Ascending aorta (tissue), 2 donors: ENCODE data around the gene KCNG3. TPM values are rescaled to one million over a fixed set of nuclear protein-coding genes. Genes with fewer than 3 reads are reported as not detected.

ENCODE experiments used
- DNase-seq, 2 donors: peaks; one replicate each; pipeline ENCODE4 v3.0.0-alpha.2; 2019; ENCODE audit warnings: low spot score in 2 of 2
- H3K27ac ChIP-seq, 2 donors: fragments of 200-600 bp; sonication (generic); one replicate each; pipeline ENCODE4 v1.5.1; 2016 to 2017; ENCODE audit warnings: mild to moderate bottlenecking in 1 of 2
- H3K27me3 ChIP-seq: fragments of 200-600 bp; sonication (generic); one replicate; pipeline ENCODE4 v1.5.1; 2017
- H3K36me3 ChIP-seq, 2 donors: fragments of 200-600 bp; sonication (generic); one replicate each; pipeline ENCODE4 v1.5.1; 2016
- H3K4me1 ChIP-seq, 2 donors: fragments of 200-600 bp; sonication (generic); one replicate each; pipeline ENCODE4 v1.5.1; 2016 to 2017; ENCODE audit warnings: mild to moderate bottlenecking in 1 of 2
- H3K4me3 ChIP-seq, 2 donors: fragments of 200-600 bp; sonication (generic); one replicate each; pipeline ENCODE4 v1.5.1; 2016 to 2017; ENCODE audit warnings: mild to moderate bottlenecking in 1 of 2
- H3K9me3 ChIP-seq, 2 donors: fragments of 200-600 bp; sonication (generic); one replicate each; pipeline ENCODE4 v1.5.1; 2016
- CTCF ChIP-seq, 3 experiments: fragments of 200-600 bp in 2 of 3; fragments of 450-650 bp in 1 of 3; sonication (generic) in 2 of 3; IDR thresholded peaks; one replicate each; pipeline ENCODE4 v1.5.1; 2016 to 2019; ENCODE audit warnings: antibody characterized with exemption in 3 of 3, mild to moderate bottlenecking in 1 of 3, moderate library complexity in 1 of 3
- intact Hi-C: fragments of 100-400 bp; cut with DNase I; formaldehyde crosslinking; loops from one replicate; pipeline ENCODE4 v1.15.1; 2023
- total RNA-seq: library from RNA; depleted of rRNA; stranded (reverse); fragments of >200 nt; gene quantifications from one replicate; pipeline ENCODE4 v1.1.0, GENCODE V29; 2016

Gene KCNG3
- total RNA-seq, 1 donor from 2014 or later: not detected

DNA sequence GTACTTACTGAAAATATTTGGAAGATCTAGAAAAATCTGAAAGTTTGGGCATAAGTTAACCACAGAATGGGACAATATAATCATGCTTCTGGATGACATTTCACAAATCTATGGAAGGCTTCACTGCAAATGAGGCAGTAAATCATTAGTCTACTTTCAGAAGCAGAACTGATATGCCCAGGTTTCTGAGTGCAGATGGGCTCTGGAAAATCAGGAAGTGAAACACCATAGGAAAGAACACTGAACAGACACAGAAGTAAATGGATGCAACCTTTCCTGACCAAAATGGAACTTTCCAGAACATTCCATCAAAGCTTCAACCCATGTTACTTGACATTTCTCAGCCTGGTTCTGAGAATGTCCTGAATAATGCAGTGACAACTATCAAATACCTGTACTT, 55.1 kb downstream of the KCNG3 start:
- Histone ChIP-seq H3K27ac (no peak overlapping the region), H3K36me3 (no peaks in the 10 kb centered on the region), H3K4me1 (no peaks in the 10 kb centered on the region), H3K4me3 (no peak overlapping the region), H3K27me3 (no peaks in the 10 kb centered on the region), H3K9me3 (no peaks in the 10 kb centered on the region)
- DNase-seq: no peak
- intact Hi-C loops: no loop called here
- no peak for TF ChIP-seq CTCF (IDR thresholded peaks at IDR 0.05)

GRCh38 chr2:42436370-42436769, 57.4 kb downstream of the KCNG3 start:
- TF ChIP-seq CTCF (IDR thresholded peaks at IDR 0.05): no peak
- Histone ChIP-seq H3K9me3 (no peaks in the 10 kb centered on the region), H3K27me3 (no peaks in the 10 kb centered on the region), H3K4me3 (no peak overlapping the region), H3K27ac (no peak overlapping the region), H3K36me3 (no peaks in the 10 kb centered on the region), H3K4me1 (no peaks in the 10 kb centered on the region)
- no peak for DNase-seq
- intact Hi-C loops: no loop called here

- no peaks in the 10 kb centered on the region for H3K36me3 ChIP-seq
- intact Hi-C loops: no loop called here
- H3K27ac ChIP-seq: no peak overlapping the region
- no peaks in the 10 kb centered on the region for H3K4me1 ChIP-seq
- DNase-seq: no peak
- H3K4me3 ChIP-seq: no peak overlapping the region
- H3K9me3 ChIP-seq: no peaks in the 10 kb centered on the region
- H3K27me3 ChIP-seq: no peaks in the 10 kb centered on the region
- no peak for TF ChIP-seq CTCF (IDR thresholded peaks at IDR 0.05)
Observed at GRCh38 chr2:42435628-42436027, 58.2 kb downstream of the KCNG3 start.

GRCh38 chr2:42430188-42430587, 63.6 kb downstream of the KCNG3 start:
- no peaks in the 10 kb centered on the region for H3K4me1 ChIP-seq
- H3K36me3 ChIP-seq: no peaks in the 10 kb centered on the region
- TF ChIP-seq CTCF (IDR thresholded peaks at IDR 0.05): no peak
- H3K9me3 ChIP-seq: no peaks in the 10 kb centered on the region
- no peak overlapping the region for H3K4me3 ChIP-seq
- H3K27ac ChIP-seq: no peak overlapping the region
- no peaks in the 10 kb centered on the region for H3K27me3 ChIP-seq
- no peak for DNase-seq
- intact Hi-C loops: no loop called here

- Histone ChIP-seq H3K9me3 (no peaks in the 10 kb centered on the region), H3K27me3 (no peaks in the 10 kb centered on the region), H3K4me1 (no peaks in the 10 kb centered on the region), H3K27ac (no peak overlapping the region), H3K36me3 (no peaks in the 10 kb centered on the region), H3K4me3 (no peak overlapping the region)
- intact Hi-C loops: no loop called here
- no peak for TF ChIP-seq CTCF (IDR thresholded peaks at IDR 0.05)
- DNase-seq: no peak
Observed at GRCh38 chr2:42429352-42429751, 64.4 kb downstream of the KCNG3 start.

GRCh38 chr2:42425697-42426096, 68.1 kb downstream of the KCNG3 start:
- Histone ChIP-seq H3K36me3 (no peaks in the 10 kb centered on the region), H3K27me3 (no peaks in the 10 kb centered on the region), H3K4me1 (no peaks in the 10 kb centered on the region), H3K4me3 (no peak overlapping the region), H3K27ac (no peak overlapping the region), H3K9me3 (no peaks in the 10 kb centered on the region)
- no peak for TF ChIP-seq CTCF (IDR thresholded peaks at IDR 0.05)
- intact Hi-C loops: no loop called here
- DNase-seq: no peak
